HEK293T (cell line): ENCODE data around the gene CDYL.

Experiments
- ARNT ChIP-seq: fragments of 450-650 bp; IDR thresholded peaks from 2 replicates; pipeline ENCODE4 v1.6.1; 2017; ENCODE audit warnings: mild to moderate bottlenecking
- BHLHE40 ChIP-seq: fragments of 450-650 bp; IDR thresholded peaks from 2 replicates; pipeline ENCODE4 v1.6.1; 2016; ENCODE audit warnings: mild to moderate bottlenecking, moderate library complexity, borderline replicate concordance
- CTBP1 ChIP-seq: fragments of 450-650 bp; IDR thresholded peaks from 2 replicates; pipeline ENCODE4 v1.6.1; 2016; ENCODE audit warnings: borderline replicate concordance
- ELF4 ChIP-seq: fragments of 450-650 bp; IDR thresholded peaks from 2 replicates; pipeline ENCODE4 v1.6.1; 2017; ENCODE audit warnings: antibody characterized with exemption
- FOXA1 ChIP-seq: fragments of 450-650 bp; IDR thresholded peaks from 2 replicates; pipeline ENCODE4 v1.6.1; 2016; ENCODE audit warnings: mild to moderate bottlenecking
- FOXK2 ChIP-seq: fragments of 450-650 bp; IDR thresholded peaks from 2 replicates; pipeline ENCODE4 v1.6.1; 2016; ENCODE audit warnings: mild to moderate bottlenecking
- FOXM1 ChIP-seq: fragments of 450-650 bp; IDR thresholded peaks from 2 replicates; pipeline ENCODE4 v1.6.1; 2017; ENCODE audit warnings: mild to moderate bottlenecking, borderline replicate concordance
- HDGF ChIP-seq: fragments of 450-650 bp; IDR thresholded peaks from 2 replicates; pipeline ENCODE4 v1.6.1; 2017; ENCODE audit warnings: antibody characterized with exemption, borderline replicate concordance
- LEF1 ChIP-seq: fragments of 450-650 bp; IDR thresholded peaks from 2 replicates; pipeline ENCODE4 v1.6.1; 2017; ENCODE audit warnings: mild to moderate bottlenecking, borderline replicate concordance
- PKNOX1 ChIP-seq: fragments of 450-650 bp; IDR thresholded peaks from 2 replicates; pipeline ENCODE4 v1.6.1; 2016
- SP1 ChIP-seq: fragments of 450-650 bp; IDR thresholded peaks from 2 replicates; pipeline ENCODE4 v1.6.1; 2017
- TARDBP ChIP-seq: fragments of 450-650 bp; IDR thresholded peaks from 2 replicates; pipeline ENCODE4 v1.6.1; 2016

- no peak for TF ChIP-seq PKNOX1
- TF ChIP-seq FOXM1 = no peak
- TF ChIP-seq HDGF = no peak
- TF ChIP-seq ARNT = no peak
- TF ChIP-seq TARDBP = no peak
- TF ChIP-seq ELF4 = no peak
- no peak for TF ChIP-seq FOXA1
- no peak for TF ChIP-seq CTBP1
- no peak for TF ChIP-seq SP1
- TF ChIP-seq LEF1 = no peak
- TF ChIP-seq FOXK2 = no peak
- no peak for TF ChIP-seq BHLHE40
Measured at GRCh38 chr6:4930025-4930691, 154.0 kb downstream of the CDYL start.
